Neural progenitor cell (in vitro differentiated cells): ENCODE measurements around the gene SDK1. TPM values are rescaled to one million over a fixed set of nuclear protein-coding genes. Genes with fewer than 3 reads are reported as not detected.

Source experiments
- DNase-seq: peaks from one replicate; pipeline ENCODE4 v3.0.0-alpha.2; 2016; ENCODE audit warnings: low spot score
- H2AFZ ChIP-seq: fragments of 200-600 bp; sonication (generic); replicated peaks from 2 replicates; pipeline ENCODE4 v1.6.1; 2016; ENCODE audit warnings: antibody characterized with exemption
- H3F3A ChIP-seq: fragments of 200-600 bp; sonication (generic); 2 replicates; pipeline ENCODE4 v1.6.1; 2016; ENCODE audit warnings: antibody characterized with exemption, low read depth
- H3K27ac ChIP-seq: fragments of 200-600 bp; sonication (generic); 2 replicates; pipeline ENCODE4 v1.5.1; 2016; ENCODE audit warnings: mild to moderate bottlenecking
- H3K27me3 ChIP-seq: fragments of 200-600 bp; sonication (generic); 2 replicates; pipeline ENCODE4 v1.6.1; 2016; ENCODE audit warnings: mild to moderate bottlenecking, moderate library complexity
- H3K36me3 ChIP-seq: fragments of 200-600 bp; sonication (generic); 2 replicates; pipeline ENCODE4 v1.5.1; 2016
- H3K4me1 ChIP-seq: fragments of 200-600 bp; sonication (generic); 2 replicates; pipeline ENCODE4 v1.6.1; 2016; ENCODE audit warnings: mixed run types
- H3K4me2 ChIP-seq: fragments of 200-600 bp; sonication (generic); 2 replicates; pipeline ENCODE4 v1.6.1; 2016
- H3K4me3 ChIP-seq: fragments of 200-600 bp; sonication (generic); 2 replicates; pipeline ENCODE4 v1.5.1; 2016
- H3K79me2 ChIP-seq: fragments of 200-600 bp; sonication (generic); 2 replicates; pipeline ENCODE4 v1.6.1; 2016; ENCODE audit warnings: low read depth
- H3K9ac ChIP-seq: fragments of 200-600 bp; sonication (generic); 2 replicates; pipeline ENCODE4 v1.6.1; 2016
- H3K9me3 ChIP-seq: fragments of 200-600 bp; sonication (generic); 2 replicates; pipeline ENCODE4 v1.5.1; 2016; ENCODE audit warnings: low read depth
- H4K20me1 ChIP-seq: fragments of 200-600 bp; sonication (generic); 2 replicates; pipeline ENCODE4 v1.6.1; 2016; ENCODE audit warnings: low read depth
- H3K27ac Mint-ChIP-seq: 3 replicates; pipeline ENCODE4 v1.8.0; 2021; ENCODE audit warnings: mixed read lengths
- H3K27me3 Mint-ChIP-seq: 2 replicates; pipeline ENCODE4 v1.8.0; 2022; ENCODE audit warnings: low read depth, mild to moderate bottlenecking, inconsistent platforms, moderate library complexity, mixed read lengths; ENCODE audit not compliant: insufficient read depth
- H3K36me3 Mint-ChIP-seq: 3 replicates; pipeline ENCODE4 v1.8.0; 2021; ENCODE audit warnings: mixed read lengths
- H3K4me1 Mint-ChIP-seq: 3 replicates; pipeline ENCODE4 v1.8.0; 2021; ENCODE audit warnings: mixed read lengths
- H3K4me3 Mint-ChIP-seq: 3 replicates; pipeline ENCODE4 v1.8.0; 2021; ENCODE audit warnings: mild to moderate bottlenecking, moderate library complexity, mixed read lengths
- H3K9me3 Mint-ChIP-seq: 3 replicates; pipeline ENCODE4 v1.8.0; 2020; ENCODE audit warnings: mixed read lengths
- CTCF ChIP-seq: fragments of 200-600 bp; sonication (generic); IDR thresholded peaks from 2 replicates; pipeline ENCODE4 v1.5.1; 2017; ENCODE audit warnings: antibody characterized with exemption, mild to moderate bottlenecking
- EZH2 ChIP-seq: fragments of 200-600 bp; sonication (generic); IDR thresholded peaks from 2 replicates; pipeline ENCODE4 v1.6.1; 2017; ENCODE audit warnings: antibody characterized with exemption, mild to moderate bottlenecking, moderate library complexity
- EZH2phosphoT487 ChIP-seq: fragments of 200-600 bp; sonication (generic); IDR thresholded peaks from 2 replicates; pipeline ENCODE4 v1.6.1; 2017; ENCODE audit warnings: antibody characterized with exemption
- total RNA-seq: library from RNA; depleted of rRNA; stranded (reverse); fragments of >200 nt; gene quantifications from 2 replicates; pipeline ENCODE4 v1.2.3, GENCODE V29; 2015; ENCODE audit warnings: low replicate concordance

Gene SDK1
- total RNA-seq, 1 donor from 2014 or later, result 4.9 TPM

- Mint-ChIP-seq H3K36me3 (peaks cover 2% of the 10 kb centered on the region), H3K27ac (no peak overlapping the region), H3K9me3 (peaks cover 18% of the 10 kb centered on the region), H3K4me3 (no peak overlapping the region), H3K27me3 (no peaks in the 10 kb centered on the region), H3K4me1 (peaks cover 11% of the 10 kb centered on the region)
- no peak overlapping the region for H3K4me3 ChIP-seq
- no peak overlapping the region for H3K9ac ChIP-seq
- no peak for TF ChIP-seq EZH2
- TF ChIP-seq CTCF, result no peak
- no peak for TF ChIP-seq EZH2phosphoT487
- no peaks in the 10 kb centered on the region for H3K27me3 ChIP-seq
- no peak overlapping the region for H2AFZ ChIP-seq
- no peak overlapping the region for H3K4me2 ChIP-seq
- no peak overlapping the region for H3K27ac ChIP-seq
- peaks cover 11% of the 10 kb centered on the region for H3K4me1 ChIP-seq
- no peaks in the 10 kb centered on the region for H3K9me3 ChIP-seq
- no peaks in the 10 kb centered on the region for H3K79me2 ChIP-seq
- H3K36me3 ChIP-seq, result no peaks in the 10 kb centered on the region
- no peaks in the 10 kb centered on the region for H3F3A ChIP-seq
- DNase-seq, result no peak
- no peaks in the 10 kb centered on the region for H4K20me1 ChIP-seq
Observed at GRCh38 chr7:3552499-3552898, 251.4 kb downstream of the SDK1 start.

- no peak for DNase-seq
- Histone ChIP-seq H4K20me1 (no peaks in the 10 kb centered on the region), H3K4me3 (no peak overlapping the region)
Observed at GRCh38 chr7:3558400-3558799, 257.3 kb downstream of the SDK1 start.

GRCh38 chr7:3559278-3559677 lies 258.2 kb downstream of the SDK1 start:
- Histone ChIP-seq H3K4me2 (no peak overlapping the region), H3K27ac (no peak overlapping the region), H3F3A (no peaks in the 10 kb centered on the region), H3K9ac (no peak overlapping the region), H3K9me3 (no peaks in the 10 kb centered on the region), H2AFZ (no peak overlapping the region), H3K79me2 (no peaks in the 10 kb centered on the region), H3K4me1 (no peaks in the 10 kb centered on the region), H3K27me3 (no peaks in the 10 kb centered on the region), H3K4me3 (no peak overlapping the region), H4K20me1 (no peaks in the 10 kb centered on the region), H3K36me3 (no peaks in the 10 kb centered on the region)
- H3K4me3 Mint-ChIP-seq, result no peak overlapping the region
- no peaks in the 10 kb centered on the region for H3K27me3 Mint-ChIP-seq
- H3K9me3 Mint-ChIP-seq, result peaks cover 25% of the 10 kb centered on the region
- TF ChIP-seq CTCF, result no peak
- TF ChIP-seq EZH2, result no peak
- peaks cover 3% of the 10 kb centered on the region for H3K4me1 Mint-ChIP-seq
- H3K36me3 Mint-ChIP-seq, result peaks cover 2% of the 10 kb centered on the region
- no peak overlapping the region for H3K27ac Mint-ChIP-seq
- DNase-seq, result no peak

More at GRCh38 chr7:3558400-3558799, 257.3 kb downstream of the SDK1 start:
- H3K4me1 Mint-ChIP-seq, result peaks cover 3% of the 10 kb centered on the region
- H3K4me3 Mint-ChIP-seq, result no peak overlapping the region
- H3K36me3 ChIP-seq, result no peaks in the 10 kb centered on the region
- H3K27me3 Mint-ChIP-seq, result no peaks in the 10 kb centered on the region
- no peak overlapping the region for H2AFZ ChIP-seq
- H3K27ac Mint-ChIP-seq, result no peak overlapping the region
- no peaks in the 10 kb centered on the region for H3K4me1 ChIP-seq
- no peak overlapping the region for H3K4me2 ChIP-seq
- H3K9me3 ChIP-seq, result no peaks in the 10 kb centered on the region
- no peaks in the 10 kb centered on the region for H3K27me3 ChIP-seq
- H3K36me3 Mint-ChIP-seq, result peaks cover 2% of the 10 kb centered on the region
- peaks cover 26% of the 10 kb centered on the region for H3K9me3 Mint-ChIP-seq
- no peaks in the 10 kb centered on the region for H3F3A ChIP-seq
- H3K27ac ChIP-seq, result no peak overlapping the region
- H3K9ac ChIP-seq, result no peak overlapping the region
- TF ChIP-seq CTCF (no peak), EZH2 (no peak), EZH2phosphoT487 (no peak)
- no peaks in the 10 kb centered on the region for H3K79me2 ChIP-seq

- DNase-seq, result no peak
- H3K36me3 ChIP-seq, result no peaks in the 10 kb centered on the region
- H3K9ac ChIP-seq, result no peak overlapping the region
- H3K4me3 Mint-ChIP-seq, result no peak overlapping the region
- H3K36me3 Mint-ChIP-seq, result no peaks in the 10 kb centered on the region
- TF ChIP-seq EZH2phosphoT487, result no peak
- no peak for TF ChIP-seq EZH2
- TF ChIP-seq CTCF, result no peak
- no peaks in the 10 kb centered on the region for H3K27me3 Mint-ChIP-seq
- no peaks in the 10 kb centered on the region for H3K9me3 ChIP-seq
- no peak overlapping the region for H3K4me2 ChIP-seq
- H3K27ac Mint-ChIP-seq, result no peak overlapping the region
- no peaks in the 10 kb centered on the region for H3K79me2 ChIP-seq
- H3F3A ChIP-seq, result no peaks in the 10 kb centered on the region
- no peak overlapping the region for H2AFZ ChIP-seq
- H3K9me3 Mint-ChIP-seq, result peaks cover 14% of the 10 kb centered on the region
- H3K27me3 ChIP-seq, result no peaks in the 10 kb centered on the region
- H3K4me3 ChIP-seq, result no peak overlapping the region
- H3K4me1 ChIP-seq, result no peaks in the 10 kb centered on the region
- no peak overlapping the region for H3K27ac ChIP-seq
- no peaks in the 10 kb centered on the region for H4K20me1 ChIP-seq
- peaks cover 3% of the 10 kb centered on the region for H3K4me1 Mint-ChIP-seq
Observed at GRCh38 chr7:3560495-3560894, 259.4 kb downstream of the SDK1 start.
